HepG2 (cell line): ENCODE data around the gene BABAM2. TPM values are rescaled to one million over a fixed set of nuclear protein-coding genes. Genes with fewer than 3 reads are reported as not detected.

ENCODE experiments used
- ARID4A ChIP-seq: sonication (generic); formaldehyde crosslinking; IDR thresholded peaks from 2 replicates; pipeline ENCODE4 v1.5.0; 2020; ENCODE audit warnings: mild to moderate bottlenecking, missing genetic modification reagents, borderline replicate concordance
- KDM3A ChIP-seq: IDR thresholded peaks from 2 replicates; pipeline ENCODE4 v1.6.1; 2018; ENCODE audit warnings: low read depth, missing compliant biosample characterization
- MIER3 ChIP-seq: IDR thresholded peaks from 2 replicates; pipeline ENCODE4 v1.6.1; 2016; ENCODE audit warnings: missing compliant biosample characterization, borderline replicate concordance
- NR2F1 ChIP-seq, 2 experiments: fragments of 450-650 bp in 1 of 2; formaldehyde crosslinking in 1 of 2; IDR thresholded peaks; 2 replicates each; pipeline versions ENCODE4 v1.5.0 to v1.6.1; 2016 to 2020; ENCODE audit warnings: mild to moderate bottlenecking in 1 of 2, missing compliant biosample characterization in 1 of 2, missing genetic modification reagents in 1 of 2, moderate library complexity in 1 of 2
- NR2F6 ChIP-seq, 2 experiments: IDR thresholded peaks; 2 replicates each; pipeline ENCODE4 v1.6.1; 2016; ENCODE audit warnings: antibody characterized with exemption in 1 of 2, mild to moderate bottlenecking in 1 of 2
- PHF8 ChIP-seq: sonication (generic); formaldehyde crosslinking; IDR thresholded peaks from 2 replicates; pipeline ENCODE4 v1.5.0; 2020; ENCODE audit warnings: missing genetic modification reagents
- RARA ChIP-seq: IDR thresholded peaks from 2 replicates; pipeline ENCODE4 v1.6.1; 2016; ENCODE audit warnings: missing genetic modification reagents, missing compliant biosample characterization
- RFX3 ChIP-seq: IDR thresholded peaks from 2 replicates; pipeline ENCODE4 v1.6.1; 2016; ENCODE audit warnings: missing biosample characterization, missing genetic modification reagents
- SATB2 ChIP-seq: sonication (generic); formaldehyde crosslinking; IDR thresholded peaks from 2 replicates; pipeline ENCODE4 v1.5.0; 2020; ENCODE audit warnings: missing genetic modification reagents
- SMARCC2 ChIP-seq: fragments of 450-650 bp; IDR thresholded peaks from 2 replicates; pipeline ENCODE4 v1.6.1; 2017; ENCODE audit warnings: antibody characterized with exemption, mild to moderate bottlenecking
- TBL1XR1 ChIP-seq: fragments of 150-350 bp; IDR thresholded peaks from 2 replicates; pipeline ENCODE4 v1.6.1; 2014; ENCODE audit warnings: borderline replicate concordance, low read length; ENCODE audit not compliant: partially characterized antibody
- TCF7 ChIP-seq: sonication (generic); IDR thresholded peaks from 2 replicates; pipeline ENCODE4 v1.6.1; 2016; ENCODE audit warnings: antibody characterized with exemption, low read depth
- ZBTB39 ChIP-seq: sonication (generic); formaldehyde crosslinking; IDR thresholded peaks from 2 replicates; pipeline ENCODE4 v1.5.0; 2020; ENCODE audit warnings: missing genetic modification reagents
- ZBTB43 ChIP-seq: sonication (generic); formaldehyde crosslinking; conservative IDR thresholded peaks from 2 replicates; pipeline ENCODE4 v1.4.0; 2020; ENCODE audit warnings: missing genetic modification reagents
- ZBTB46 ChIP-seq: sonication (generic); formaldehyde crosslinking; IDR thresholded peaks from 2 replicates; pipeline ENCODE4 v1.4.0; 2020; ENCODE audit warnings: mild to moderate bottlenecking, missing genetic modification reagents, borderline replicate concordance
- ZNF496 ChIP-seq: sonication (generic); formaldehyde crosslinking; IDR thresholded peaks from 2 replicates; pipeline ENCODE4 v1.8.1; 2023; ENCODE audit warnings: mild to moderate bottlenecking, moderate library complexity, missing genetic modification reagents; ENCODE audit not compliant: insufficient replicate concordance
- ZNF75D ChIP-seq: sonication (generic); formaldehyde crosslinking; IDR thresholded peaks from 2 replicates; pipeline ENCODE4 v1.8.1; 2023; ENCODE audit warnings: missing genetic modification reagents, mild to moderate bottlenecking, borderline replicate concordance
- ZSCAN22 ChIP-seq: sonication (generic); formaldehyde crosslinking; IDR thresholded peaks from 2 replicates; pipeline ENCODE4 v1.4.0; 2020; ENCODE audit warnings: mild to moderate bottlenecking, missing genetic modification reagents
- polyA plus RNA-seq, 8 experiments: library from polyadenylated mRNA; depleted of rRNA in 3 of 8; stranded (reverse) in 7 of 8; unstranded in 1 of 8; fragments of >200 nt; fragmentation: Illumina TruSeq in 4 of 8; extraction: Trizol in 4 of 8; gene quantifications; 2 replicates each; pipeline versions ENCODE4 v1.2.1 to v1.2.3, GENCODE V29; 2011 to 2016; ENCODE audit warnings: low read depth in 4 of 8, missing spikeins in 1 of 8, mixed read lengths in 1 of 8; ENCODE audit not compliant: insufficient read depth in 1 of 8
- total RNA-seq, 5 experiments: library from RNA; depleted of rRNA; stranded (reverse); fragments of >200 nt; fragmentation: Illumina TruSeq; extraction: Trizol; gene quantifications; 2 replicates each; pipeline ENCODE4 v1.2.3, GENCODE V29; 2016; ENCODE audit warnings: low read depth in 1 of 5

The BABAM2 gene
- total and polyA plus RNA-seq, 2 of the 13 experiments (the other 11 are each of a cell fraction or from before 2014, with no cell fraction given), result 24.9 to 28.0 TPM

- TF ChIP-seq ZBTB39 (peak; percentile 55; the same call in 1 of the 2 replicates), ZBTB43 (peak; percentile 74; the same call in 1 of the 2 replicates), TBL1XR1 (peak; percentile 98), PHF8 (0 out of 2 replicates have a peak, but pooled peaks have one; percentile 26), NR2F1 (CRISPR knock-in tag; IDR thresholded peaks at IDR 0.05) (peak; percentile 67 to 85; a peak in 2 of 4 replicates), ZNF75D (CRISPR knock-in tag) (no peak), TCF7 (peak; percentile 75), MIER3 (CRISPR knock-in tag) (peak; percentile 25; the same call in 1 of the 2 replicates), NR2F6 (IDR thresholded peaks at IDR 0.05) (peak; percentile 75), NR2F6 (CRISPR knock-in tag; IDR thresholded peaks at IDR 0.05) (peak; percentile 85), RARA (CRISPR knock-in tag) (peak; percentile 96), SATB2 (CRISPR knock-in tag) (no peak), ZSCAN22 (CRISPR knock-in tag) (no peak), RFX3 (CRISPR knock-in tag) (peak; percentile 31; the same call in 1 of the 2 replicates), ARID4A (peak; percentile 25; the same call in 1 of the 2 replicates), KDM3A (peak; percentile 59; the same call in 1 of the 2 replicates), ZNF496 (CRISPR knock-in tag) (no peak), ZBTB46 (CRISPR knock-in tag) (no peak), SMARCC2 (no peak; the same call in 1 of the 2 replicates)
Measured at GRCh38 chr2:27875089-27875881, 15.2 kb upstream of the BABAM2 start (continued).
